ENCODE measurements around the gene ERBB2. TPM values are rescaled to one million over a fixed set of nuclear protein-coding genes. Genes with fewer than 3 reads are reported as not detected.

Gene ERBB2
- total and polyA plus RNA-seq, 12 donors: 40.3 to 89.1 (median 66.1) TPM

DNA sequence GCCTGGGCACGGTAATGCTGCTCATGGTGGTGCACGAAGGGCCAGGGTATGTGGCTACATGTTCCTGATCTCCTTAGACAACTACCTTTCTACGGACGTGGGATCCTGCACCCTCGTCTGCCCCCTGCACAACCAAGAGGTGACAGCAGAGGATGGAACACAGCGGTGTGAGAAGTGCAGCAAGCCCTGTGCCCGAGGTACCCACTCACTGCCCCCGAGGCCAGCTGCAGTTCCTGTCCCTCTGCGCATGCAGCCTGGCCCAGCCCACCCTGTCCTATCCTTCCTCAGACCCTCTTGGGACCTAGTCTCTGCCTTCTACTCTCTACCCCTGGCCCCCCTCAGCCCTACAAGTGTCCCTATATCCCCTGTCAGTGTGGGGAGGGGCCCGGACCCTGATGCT lies 12.0 kb downstream of the ERBB2 start:
- 94 to 97% methylated on average over 10 of the region's 10 CpGs for WGBS, 2 donors
- Histone ChIP-seq H3K9me3 (no peaks in the 10 kb centered on the region), H3K4me1 (peaks cover 0 to 15% (median 10%) of the 10 kb centered on the region in 9 donors), H3K36me3 (peaks cover 0 to 100% (median 42%) of the 10 kb centered on the region in 9 donors), H3K27ac (no peak overlapping the region), H3K27me3 (no peaks in the 10 kb centered on the region), H3K4me3 (no peak overlapping the region)
- DNase-seq: no peak
- intact Hi-C loops (cut with DNase I): no loop called here
- TF ChIP-seq, protein P1, sequence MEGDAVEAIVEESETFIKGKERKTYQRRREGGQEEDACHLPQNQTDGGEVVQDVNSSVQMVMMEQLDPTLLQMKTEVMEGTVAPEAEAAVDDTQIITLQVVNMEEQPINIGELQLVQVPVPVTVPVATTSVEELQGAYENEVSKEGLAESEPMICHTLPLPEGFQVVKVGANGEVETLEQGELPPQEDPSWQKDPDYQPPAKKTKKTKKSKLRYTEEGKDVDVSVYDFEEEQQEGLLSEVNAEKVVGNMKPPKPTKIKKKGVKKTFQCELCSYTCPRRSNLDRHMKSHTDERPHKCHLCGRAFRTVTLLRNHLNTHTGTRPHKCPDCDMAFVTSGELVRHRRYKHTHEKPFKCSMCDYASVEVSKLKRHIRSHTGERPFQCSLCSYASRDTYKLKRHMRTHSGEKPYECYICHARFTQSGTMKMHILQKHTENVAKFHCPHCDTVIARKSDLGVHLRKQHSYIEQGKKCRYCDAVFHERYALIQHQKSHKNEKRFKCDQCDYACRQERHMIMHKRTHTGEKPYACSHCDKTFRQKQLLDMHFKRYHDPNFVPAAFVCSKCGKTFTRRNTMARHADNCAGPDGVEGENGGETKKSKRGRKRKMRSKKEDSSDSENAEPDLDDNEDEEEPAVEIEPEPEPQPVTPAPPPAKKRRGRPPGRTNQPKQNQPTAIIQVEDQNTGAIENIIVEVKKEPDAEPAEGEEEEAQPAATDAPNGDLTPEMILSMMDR (IDR thresholded peaks at IDR 0.05): no peak
- no peak for ATAC-seq

DNA sequence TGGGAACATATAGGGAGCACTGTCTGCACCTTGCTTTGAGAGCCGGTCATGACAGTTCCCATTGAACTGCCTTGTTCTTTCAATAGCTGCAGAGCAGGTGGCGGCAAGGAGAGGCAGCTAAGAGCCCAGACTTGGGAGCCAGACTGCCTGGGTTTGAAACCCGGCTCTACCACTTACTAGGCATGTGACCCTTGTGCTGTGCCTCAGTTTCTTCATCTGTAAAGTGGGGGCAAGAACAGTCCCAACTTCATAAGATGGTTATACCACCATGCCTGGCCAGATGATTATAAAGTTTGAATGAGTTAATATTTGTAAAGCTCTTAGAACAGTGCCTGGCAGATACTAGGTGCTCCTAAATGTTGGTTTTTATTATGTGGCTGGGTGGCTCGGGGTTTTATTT lies 14.4 kb downstream of the ERBB2 start:
- no peak for ATAC-seq
- no peaks in the 10 kb centered on the region for H3K27me3 ChIP-seq
- no peak overlapping the region for H3K27ac ChIP-seq
- WGBS, 2 donors: 93 to 97% methylated on average over 4 of the region's 4 CpGs
- intact Hi-C loops (cut with DNase I): no loop called here
- H3K36me3 ChIP-seq: peaks cover 0 to 100% (median 30%) of the 10 kb centered on the region in 9 donors
- peaks cover 0 to 19% (median 14%) of the 10 kb centered on the region in 9 donors for H3K4me1 ChIP-seq
- TF ChIP-seq, protein P1 (IDR thresholded peaks at IDR 0.05): no peak
- no peaks in the 10 kb centered on the region for H3K9me3 ChIP-seq
- DNase-seq: no peak
- no peak overlapping the region for H3K4me3 ChIP-seq

DNA sequence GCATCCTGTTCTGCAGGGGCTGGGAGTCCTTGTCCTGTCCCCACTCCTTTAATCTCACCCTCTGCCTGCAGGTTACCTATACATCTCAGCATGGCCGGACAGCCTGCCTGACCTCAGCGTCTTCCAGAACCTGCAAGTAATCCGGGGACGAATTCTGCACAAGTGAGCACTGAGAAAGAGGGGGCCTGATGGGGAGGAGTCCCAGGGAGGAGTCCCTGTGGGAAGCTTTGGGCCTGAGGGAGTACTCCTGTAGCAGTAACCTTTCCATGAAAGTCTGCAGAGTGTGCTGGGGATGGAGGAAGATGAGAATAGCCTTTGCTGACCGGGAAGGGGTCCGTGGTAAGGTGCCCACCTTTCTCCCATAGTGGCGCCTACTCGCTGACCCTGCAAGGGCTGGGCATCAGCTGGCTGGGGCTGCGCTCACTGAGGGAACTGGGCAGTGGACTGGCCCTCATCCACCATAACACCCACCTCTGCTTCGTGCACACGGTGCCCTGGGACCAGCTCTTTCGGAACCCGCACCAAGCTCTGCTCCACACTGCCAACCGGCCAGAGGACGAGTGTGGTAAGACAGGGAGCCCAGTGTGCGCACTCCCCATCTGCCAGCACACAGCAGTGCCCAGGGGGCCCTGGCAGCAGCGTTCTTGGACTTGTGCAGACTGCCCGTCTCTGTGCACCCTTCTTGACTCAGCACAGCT lies 15.7 kb downstream of the ERBB2 start:
- Histone ChIP-seq H3K4me3 (no peak overlapping the region), H3K36me3 (peaks cover 0 to 99% (median 23%) of the 10 kb centered on the region in 9 donors), H3K9me3 (no peaks in the 10 kb centered on the region), H3K27ac (peak overlapping the region in 7 of 10 donors; percentile 36 to 66 (median 56)), H3K4me1 (peaks cover 0 to 19% (median 14%) of the 10 kb centered on the region in 9 donors), H3K27me3 (no peaks in the 10 kb centered on the region)
- TF ChIP-seq, protein P1 (IDR thresholded peaks at IDR 0.05): no peak
- peak in 2 of 8 donors; percentile 9 to 15 for ATAC-seq
- WGBS, 2 donors: 91 to 92% methylated on average over 18 of the region's 18 CpGs
- DNase-seq: no peak
- intact Hi-C loops (cut with DNase I): no loop called here

DNA sequence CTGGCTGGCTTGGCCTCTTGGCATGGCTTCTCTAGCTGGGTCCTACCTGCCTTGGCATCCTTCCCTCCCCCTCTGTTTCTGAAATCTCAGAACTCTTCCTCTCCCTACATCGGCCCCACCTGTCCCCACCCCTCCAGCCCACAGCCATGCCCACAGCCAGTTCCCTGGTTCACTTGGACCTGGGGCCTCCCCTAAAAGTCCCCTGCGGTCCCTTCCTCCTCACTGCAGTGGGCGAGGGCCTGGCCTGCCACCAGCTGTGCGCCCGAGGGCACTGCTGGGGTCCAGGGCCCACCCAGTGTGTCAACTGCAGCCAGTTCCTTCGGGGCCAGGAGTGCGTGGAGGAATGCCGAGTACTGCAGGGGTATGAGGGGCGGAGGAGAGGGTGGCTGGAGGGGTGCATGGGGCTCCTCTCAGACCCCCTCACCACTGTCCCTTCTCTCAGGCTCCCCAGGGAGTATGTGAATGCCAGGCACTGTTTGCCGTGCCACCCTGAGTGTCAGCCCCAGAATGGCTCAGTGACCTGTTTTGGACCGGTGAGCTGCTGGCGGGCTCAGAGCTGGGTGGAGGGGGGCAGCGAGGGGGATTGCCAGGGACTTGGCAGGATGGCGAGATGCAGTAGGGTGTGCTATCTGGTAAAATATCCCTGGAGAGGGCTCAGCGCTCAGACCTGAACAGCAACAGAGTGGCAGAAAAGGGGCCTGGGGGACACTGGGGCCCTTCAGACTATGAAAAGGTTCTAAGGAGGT lies 16.4 kb downstream of the ERBB2 start:
- peaks cover 0 to 19% (median 14%) of the 10 kb centered on the region in 9 donors for H3K4me1 ChIP-seq
- H3K27me3 ChIP-seq: no peaks in the 10 kb centered on the region
- peaks cover 0 to 95% (median 23%) of the 10 kb centered on the region in 9 donors for H3K36me3 ChIP-seq
- H3K9me3 ChIP-seq: no peaks in the 10 kb centered on the region
- no peak overlapping the region for H3K4me3 ChIP-seq
- H3K27ac ChIP-seq: peak overlapping the region in 8 of 10 donors; percentile 36 to 66 (median 52)
- whole genome bisulfite sequencing, 2 donors: 68 to 77% methylated on average over 15 of the region's 15 CpGs
- TF ChIP-seq, protein P1 (IDR thresholded peaks at IDR 0.05): no peak
- intact Hi-C loops (cut with DNase I): no loop called here
- DNase-seq (no peak), ATAC-seq (peak; percentile 47 to 86 (median 75))
